Trophoblast cell (in vitro differentiated cells and primary cell): ENCODE data around the gene IGF2R.

Experiments used
- DNase-seq, 2 donors: peaks; one replicate each; pipeline ENCODE4 v3.0.0-alpha.2; 2016
- H2AFZ ChIP-seq: 2 replicates; pipeline ENCODE4 v1.6.1; 2013; ENCODE audit warnings: low read length, moderate library complexity, mild to moderate bottlenecking; ENCODE audit not compliant: insufficient read depth, poor library complexity
- H2AK5ac ChIP-seq: 2 replicates; pipeline ENCODE4 v1.6.1; 2013; ENCODE audit warnings: mild to moderate bottlenecking, low read length
- H2BK120ac ChIP-seq: 2 replicates; pipeline ENCODE4 v1.6.1; 2013; ENCODE audit warnings: low read length, mild to moderate bottlenecking, moderate library complexity; ENCODE audit not compliant: insufficient read depth, poor library complexity
- H2BK12ac ChIP-seq: 2 replicates; pipeline ENCODE4 v1.6.1; 2013; ENCODE audit warnings: mild to moderate bottlenecking, low read length, moderate library complexity
- H2BK5ac ChIP-seq: 2 replicates; pipeline ENCODE4 v1.6.1; 2013; ENCODE audit warnings: low read length, low read depth, moderate library complexity, mild to moderate bottlenecking; ENCODE audit not compliant: poor library complexity
- H3K14ac ChIP-seq: 2 replicates; pipeline ENCODE4 v1.6.1; 2013; ENCODE audit warnings: mild to moderate bottlenecking, low read length
- H3K18ac ChIP-seq: 2 replicates; pipeline ENCODE4 v1.6.1; 2013; ENCODE audit warnings: mild to moderate bottlenecking, low read length
- H3K23ac ChIP-seq: 2 replicates; pipeline ENCODE4 v1.6.1; 2013; ENCODE audit warnings: low read length
- H3K27ac ChIP-seq: 2 replicates; pipeline ENCODE4 v1.5.1; 2013; ENCODE audit warnings: low read depth, mild to moderate bottlenecking, inconsistent platforms, low read length, moderate library complexity
- H3K27me3 ChIP-seq: 2 replicates; pipeline ENCODE4 v1.6.1; 2013; ENCODE audit warnings: inconsistent platforms, mild to moderate bottlenecking, low read length, moderate library complexity; ENCODE audit not compliant: insufficient read depth
- H3K36me3 ChIP-seq, 2 experiments: 1 replicate in 1 of 2; 2 replicates in 1 of 2; pipeline ENCODE4 v1.6.1; 2013; ENCODE audit warnings: low read length in 2 of 2, mild to moderate bottlenecking in 2 of 2, moderate library complexity in 1 of 2; ENCODE audit not compliant: insufficient read depth in 2 of 2, control insufficient read depth in 1 of 2
- H3K4ac ChIP-seq: 2 replicates; pipeline ENCODE4 v1.6.1; 2013; ENCODE audit warnings: low read depth, mild to moderate bottlenecking, low read length, moderate library complexity
- H3K4me1 ChIP-seq, 2 experiments: 1 replicate in 1 of 2; 2 replicates in 1 of 2; pipeline ENCODE4 v1.6.1; 2013; ENCODE audit warnings: low read length in 2 of 2, mild to moderate bottlenecking in 2 of 2, moderate library complexity in 1 of 2; ENCODE audit not compliant: insufficient read depth in 2 of 2, control insufficient read depth in 1 of 2
- H3K4me2 ChIP-seq: 2 replicates; pipeline ENCODE4 v1.6.1; 2013; ENCODE audit warnings: inconsistent platforms, mild to moderate bottlenecking, low read length, moderate library complexity
- H3K4me3 ChIP-seq: 2 replicates; pipeline ENCODE4 v1.5.1; 2013; ENCODE audit warnings: mild to moderate bottlenecking, low read depth, low read length, inconsistent platforms
- H3K79me1 ChIP-seq: one replicate; pipeline ENCODE4 v1.6.1; 2013; ENCODE audit warnings: low read length
- H3K79me2 ChIP-seq: 2 replicates; pipeline ENCODE4 v1.6.1; 2013; ENCODE audit warnings: low read length, mild to moderate bottlenecking; ENCODE audit not compliant: control insufficient read depth, insufficient read depth, poor library complexity
- H3K9ac ChIP-seq: 2 replicates; pipeline ENCODE4 v1.6.1; 2013; ENCODE audit warnings: mild to moderate bottlenecking, low read length
- H3K9me3 ChIP-seq: 2 replicates; pipeline ENCODE4 v1.6.1; 2013; ENCODE audit warnings: low read depth, mild to moderate bottlenecking, control low read depth, inconsistent platforms, low read length; ENCODE audit not compliant: insufficient read depth
- H4K12ac ChIP-seq: 2 replicates; pipeline ENCODE4 v1.6.1; 2013; ENCODE audit warnings: low read depth, mild to moderate bottlenecking, low read length, moderate library complexity
- H4K8ac ChIP-seq: 2 replicates; pipeline ENCODE4 v1.6.1; 2013; ENCODE audit warnings: low read depth, mild to moderate bottlenecking, low read length, moderate library complexity
- H4K91ac ChIP-seq: one replicate; pipeline ENCODE4 v1.6.1; 2013; ENCODE audit warnings: low read depth, mild to moderate bottlenecking, low read length, moderate library complexity
- WGBS: extraction: QIAGEN DNeasy Blood & Tissue Kit; methylation state at CpG from one replicate; pipeline ENCODE4 v1.1.7; 2013; ENCODE audit warnings: missing lambda C conversion rate; ENCODE audit not compliant: insufficient read length, insufficient coverage; ENCODE audit errors: extremely low coverage; 5-methylcytosine and 5-hydroxymethylcytosine counted together

The IGF2R gene

DNA sequence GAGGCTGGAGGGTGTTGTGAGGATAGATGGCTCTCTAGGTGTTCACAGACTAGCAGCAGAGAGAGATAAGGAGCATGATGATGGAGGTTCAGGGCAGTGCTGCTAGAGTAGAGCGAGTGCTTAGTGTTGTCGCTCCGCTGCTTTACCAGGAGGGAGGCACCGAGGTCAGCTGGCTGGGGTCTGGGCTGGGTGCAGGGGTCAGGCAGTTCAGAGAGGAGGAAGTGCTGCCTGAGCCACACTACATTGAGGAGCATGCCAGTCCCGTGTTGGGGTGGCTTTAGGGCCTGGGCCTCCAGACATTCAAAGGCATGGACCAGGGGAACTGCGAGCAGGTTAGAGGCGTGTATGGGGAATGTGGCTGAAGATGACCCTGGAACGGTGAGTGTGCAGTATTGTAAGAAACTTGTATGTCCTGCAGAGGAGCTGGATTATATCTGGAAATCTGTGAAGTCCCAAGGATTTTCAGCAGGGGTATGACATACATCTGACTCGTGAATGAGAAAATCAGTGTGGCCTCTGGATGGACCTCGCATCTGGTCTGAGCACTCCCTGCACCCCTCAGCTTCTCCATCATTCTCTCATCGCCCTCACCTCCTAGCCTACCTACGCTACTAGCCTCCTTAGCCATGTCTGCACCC is 66.9 kb downstream of the IGF2R start:
- no peak for DNase-seq
- no peak overlapping the region for H3K9ac ChIP-seq
- H2BK120ac ChIP-seq = no peak overlapping the region
- H2BK5ac ChIP-seq = no peak overlapping the region
- no peak overlapping the region for H3K27ac ChIP-seq
- H3K27me3 ChIP-seq = no peaks in the 10 kb centered on the region
- H4K12ac ChIP-seq = no peak overlapping the region
- no peak overlapping the region for H3K4me2 ChIP-seq
- no peak overlapping the region for H4K8ac ChIP-seq
- H2AFZ ChIP-seq = no peak overlapping the region
- no peak overlapping the region for H2AK5ac ChIP-seq
- H3K9me3 ChIP-seq = no peaks in the 10 kb centered on the region
- WGBS = no CpG with 5 or more reads among the region's 12 CpGs
- no peak overlapping the region for H4K91ac ChIP-seq
- H3K14ac ChIP-seq = no peak overlapping the region
- no peak overlapping the region for H3K23ac ChIP-seq
- no peak overlapping the region for H3K4me3 ChIP-seq
- H3K4me1 ChIP-seq = peaks cover 0 to under 1% of the 10 kb centered on the region in 2 experiments
- no peak overlapping the region for H3K18ac ChIP-seq
- H3K36me3 ChIP-seq = peaks cover 41 to 61% of the 10 kb centered on the region in 2 experiments
- H3K4ac ChIP-seq = no peak overlapping the region
- no peaks in the 10 kb centered on the region for H3K79me2 ChIP-seq
- no peaks in the 10 kb centered on the region for H3K79me1 ChIP-seq
- no peak overlapping the region for H2BK12ac ChIP-seq

DNA sequence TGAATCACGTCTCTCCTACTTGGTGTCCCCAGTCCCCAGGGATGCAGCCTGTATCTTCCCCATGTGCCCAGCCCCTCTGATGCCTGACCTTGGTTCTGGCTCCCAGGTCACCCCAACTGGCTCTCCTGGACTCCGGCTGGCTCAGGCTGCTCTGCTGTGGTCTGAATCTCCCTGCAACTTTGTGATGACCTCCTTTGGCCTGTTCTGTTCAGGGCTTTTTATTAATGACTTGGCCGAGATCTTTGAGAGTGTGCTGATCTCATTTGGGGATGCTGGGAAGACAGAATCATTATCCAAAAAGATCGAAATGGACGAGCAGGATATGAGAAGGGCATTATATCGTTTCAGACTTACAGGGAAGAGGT is 67.4 kb downstream of the IGF2R start:
- H3K9ac ChIP-seq = no peak overlapping the region
- no peak overlapping the region for H4K8ac ChIP-seq
- WGBS = no CpG with 5 or more reads among the region's 6 CpGs
- no peaks in the 10 kb centered on the region for H3K4me1 ChIP-seq
- H3K9me3 ChIP-seq = no peaks in the 10 kb centered on the region
- H2BK5ac ChIP-seq = no peak overlapping the region
- no peak overlapping the region for H3K4me2 ChIP-seq
- H4K91ac ChIP-seq = no peak overlapping the region
- H3K23ac ChIP-seq = no peak overlapping the region
- no peak overlapping the region for H2AFZ ChIP-seq
- H3K79me2 ChIP-seq = no peaks in the 10 kb centered on the region
- no peak overlapping the region for H2AK5ac ChIP-seq
- no peaks in the 10 kb centered on the region for H3K27me3 ChIP-seq
- no peak for DNase-seq
- H2BK12ac ChIP-seq = no peak overlapping the region
- H3K27ac ChIP-seq = no peak overlapping the region
- H3K18ac ChIP-seq = no peak overlapping the region
- no peaks in the 10 kb centered on the region for H3K79me1 ChIP-seq
- H3K4ac ChIP-seq = no peak overlapping the region
- no peak overlapping the region for H3K14ac ChIP-seq
- H3K4me3 ChIP-seq = no peak overlapping the region
- H2BK120ac ChIP-seq = no peak overlapping the region
- peaks cover 46 to 66% of the 10 kb centered on the region in 2 experiments for H3K36me3 ChIP-seq
- H4K12ac ChIP-seq = no peak overlapping the region

- no peak for DNase-seq
- Histone ChIP-seq H3K4me3 (no peak overlapping the region), H3K27ac (no peak overlapping the region), H4K91ac (no peak overlapping the region), H3K4me2 (no peak overlapping the region), H3K36me3 (peaks cover 45 to 66% of the 10 kb centered on the region in 2 experiments), H3K79me1 (no peaks in the 10 kb centered on the region), H3K4ac (no peak overlapping the region), H2AK5ac (no peak overlapping the region), H2BK5ac (no peak overlapping the region), H4K12ac (no peak overlapping the region), H3K4me1 (no peaks in the 10 kb centered on the region), H3K27me3 (no peaks in the 10 kb centered on the region), H3K9me3 (no peaks in the 10 kb centered on the region), H4K8ac (no peak overlapping the region), H2BK120ac (no peak overlapping the region), H3K23ac (no peak overlapping the region), H3K9ac (no peak overlapping the region), H3K79me2 (no peaks in the 10 kb centered on the region), H3K14ac (no peak overlapping the region), H3K18ac (no peak overlapping the region), H2AFZ (no peak overlapping the region), H2BK12ac (no peak overlapping the region)
- WGBS = no CpG with 5 or more reads among the region's 4 CpGs
Measured at GRCh38 chr6:160036790-160037206, 67.9 kb downstream of the IGF2R start.

DNA sequence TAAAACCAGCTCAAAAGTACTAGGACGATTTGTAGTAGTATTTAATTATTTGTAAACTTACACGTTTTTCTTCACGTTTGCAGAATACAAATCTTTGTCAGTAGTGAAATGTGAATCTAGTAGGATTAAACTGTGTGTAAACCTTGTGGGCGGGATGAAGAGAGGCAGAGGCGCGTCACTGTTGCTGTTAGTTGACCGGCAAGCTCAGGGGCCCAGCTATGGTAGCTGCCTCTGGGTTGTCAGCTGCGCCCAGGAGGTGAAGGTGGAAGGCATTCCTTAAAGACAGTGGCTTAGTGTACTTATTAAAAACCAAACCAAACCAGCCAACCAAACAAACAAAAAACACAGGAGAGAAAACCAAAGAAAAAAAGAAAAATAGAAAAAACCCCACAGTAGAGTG is 69.6 kb downstream of the IGF2R start:
- Histone ChIP-seq H3K27ac (no peak overlapping the region), H4K8ac (no peak overlapping the region), H3K14ac (no peak overlapping the region), H2BK120ac (no peak overlapping the region), H3K4ac (no peak overlapping the region), H4K12ac (no peak overlapping the region), H3K18ac (no peak overlapping the region), H3K36me3 (peaks cover 42 to 67% of the 10 kb centered on the region in 2 experiments), H3K9me3 (no peaks in the 10 kb centered on the region), H2BK12ac (no peak overlapping the region), H2AFZ (no peak overlapping the region), H3K9ac (no peak overlapping the region), H3K4me3 (no peak overlapping the region), H3K27me3 (no peaks in the 10 kb centered on the region), H3K4me2 (no peak overlapping the region), H2AK5ac (no peak overlapping the region), H3K79me1 (no peaks in the 10 kb centered on the region), H3K23ac (no peak overlapping the region), H3K79me2 (no peaks in the 10 kb centered on the region), H3K4me1 (no peaks in the 10 kb centered on the region), H4K91ac (no peak overlapping the region), H2BK5ac (no peak overlapping the region)
- WGBS = no CpG with 5 or more reads among the region's 8 CpGs
- no peak for DNase-seq
